Neural cell (in vitro differentiated cells): ENCODE measurements around the gene DHRS12. TPM values are rescaled to one million over a fixed set of nuclear protein-coding genes. Genes with fewer than 3 reads are reported as not detected.

ENCODE experiments used
- H2AFZ ChIP-seq: fragments of 200-600, 300-800 bp; sonication (generic), shearing (Covaris generic); 2 replicates; pipeline ENCODE4 v1.6.0; 2014; ENCODE audit warnings: low read depth, mild to moderate bottlenecking, antibody characterized with exemption, low read length, moderate library complexity
- H3F3A ChIP-seq: fragments of 200-600 bp; shearing (Covaris generic); 2 replicates; pipeline ENCODE4 v1.6.1; 2016; ENCODE audit warnings: mild to moderate bottlenecking, moderate library complexity, mixed read lengths, antibody characterized with exemption, low read length; ENCODE audit not compliant: insufficient read depth, poor library complexity, severe bottlenecking
- H3K27ac ChIP-seq: fragments of 200-600, 300-800 bp; sonication (generic), shearing (Covaris generic); 2 replicates; pipeline ENCODE4 v1.5.1; 2014; ENCODE audit warnings: mild to moderate bottlenecking, low read length, moderate library complexity
- H3K27me3 ChIP-seq: fragments of 300-800, 200-600 bp; sonication (generic), shearing (Covaris generic); 2 replicates; pipeline ENCODE4 v1.6.0; 2014; ENCODE audit warnings: mild to moderate bottlenecking, low read depth, low read length, moderate library complexity; ENCODE audit not compliant: insufficient read depth
- H3K36me3 ChIP-seq: fragments of 300-800, 200-600 bp; sonication (generic), shearing (Covaris generic); 2 replicates; pipeline ENCODE4 v1.5.1; 2014; ENCODE audit warnings: mild to moderate bottlenecking, antibody characterized with exemption, low read length, moderate library complexity; ENCODE audit not compliant: insufficient read depth
- H3K4me2 ChIP-seq: fragments of 300-800, 200-600 bp; sonication (generic), shearing (Covaris generic); 2 replicates; pipeline ENCODE4 v1.6.0; 2014; ENCODE audit warnings: mild to moderate bottlenecking, low read length
- H3K4me3 ChIP-seq: fragments of 300-800, 200-600 bp; sonication (generic), shearing (Covaris generic); 2 replicates; pipeline ENCODE4 v1.5.1; 2014; ENCODE audit warnings: mild to moderate bottlenecking, low read length, moderate library complexity
- H3K79me2 ChIP-seq: fragments of 200-600 bp; shearing (Covaris generic); replicated peaks from 2 replicates; pipeline ENCODE4 v1.6.0; 2014; ENCODE audit warnings: mild to moderate bottlenecking, low read length, moderate library complexity; ENCODE audit not compliant: insufficient read depth
- H3K9ac ChIP-seq: fragments of 300-800, 200-600 bp; sonication (generic), shearing (Covaris generic); 2 replicates; pipeline ENCODE4 v1.6.1; 2016; ENCODE audit warnings: mild to moderate bottlenecking, low read length, mixed read lengths
- H3K9me2 ChIP-seq: fragments of 200-600 bp; shearing (Covaris generic); 2 replicates; pipeline ENCODE4 v1.6.1; 2016; ENCODE audit warnings: mild to moderate bottlenecking, low read length, mixed read lengths; ENCODE audit not compliant: insufficient read depth
- H3K9me3 ChIP-seq: fragments of 200-600, 300-800 bp; sonication (generic), shearing (Covaris generic); 2 replicates; pipeline ENCODE4 v1.6.1; 2016; ENCODE audit warnings: mild to moderate bottlenecking, mixed run types, low read length, moderate library complexity, mixed read lengths
- H4K20me1 ChIP-seq: fragments of 200-600 bp; shearing (Covaris generic); 2 replicates; pipeline ENCODE4 v1.6.1; 2016; ENCODE audit warnings: mild to moderate bottlenecking, mixed run types; ENCODE audit not compliant: insufficient read depth
- CTCF ChIP-seq: fragments of 450-650 bp; IDR thresholded peaks from 2 replicates; pipeline ENCODE4 v1.5.1; 2014; ENCODE audit warnings: antibody characterized with exemption, mild to moderate bottlenecking, moderate library complexity; ENCODE audit not compliant: poor library complexity, severe bottlenecking
- EP300 ChIP-seq: fragments of 450-650 bp; conservative IDR thresholded peaks from 2 replicates; pipeline ENCODE4 v1.6.1; 2014; ENCODE audit warnings: antibody characterized with exemption, mild to moderate bottlenecking, moderate library complexity; ENCODE audit not compliant: poor library complexity, severe bottlenecking
- EZH2 ChIP-seq: fragments of 200-600, 300-800 bp; shearing (Covaris generic), sonication (generic); IDR thresholded peaks from 2 replicates; pipeline ENCODE4 v1.6.1; 2014; ENCODE audit warnings: antibody characterized with exemption, low read length, borderline replicate concordance, mild to moderate bottlenecking; ENCODE audit not compliant: insufficient read depth, poor library complexity, severe bottlenecking
- MXI1 ChIP-seq: fragments of 450-650 bp; conservative IDR thresholded peaks from 2 replicates; pipeline ENCODE4 v1.6.1; 2014; ENCODE audit warnings: antibody characterized with exemption, mild to moderate bottlenecking; ENCODE audit not compliant: poor library complexity, severe bottlenecking
- POLR2AphosphoS5 ChIP-seq: IDR thresholded peaks from 2 replicates; pipeline ENCODE4 v1.6.1; 2012
- RAD21 ChIP-seq: fragments of 450-650 bp; conservative IDR thresholded peaks from 2 replicates; pipeline ENCODE4 v1.6.1; 2014; ENCODE audit warnings: antibody characterized with exemption, mild to moderate bottlenecking, moderate library complexity
- SMC3 ChIP-seq: fragments of 450-650 bp; conservative IDR thresholded peaks from 2 replicates; pipeline ENCODE4 v1.6.1; 2014; ENCODE audit warnings: antibody characterized with exemption, mild to moderate bottlenecking, moderate library complexity; ENCODE audit not compliant: poor library complexity
- TAF1 ChIP-seq: IDR thresholded peaks from 2 replicates; pipeline ENCODE4 v1.6.1; 2012; ENCODE audit warnings: low read depth
- polyA plus RNA-seq: library from polyadenylated mRNA; depleted of rRNA; stranded (reverse); fragments of >200 nt; gene quantifications from 2 replicates; pipeline ENCODE4 v1.2.3, GENCODE V29; 2014
- TF ChIP-seq, protein P1 (sequence below): IDR thresholded peaks from 2 replicates; pipeline ENCODE4 v1.6.1; 2012; ENCODE audit warnings: borderline replicate concordance

The DHRS12 gene
- polyA plus RNA-seq, 1 donor from 2014 or later, result 4.4 TPM

DNA sequence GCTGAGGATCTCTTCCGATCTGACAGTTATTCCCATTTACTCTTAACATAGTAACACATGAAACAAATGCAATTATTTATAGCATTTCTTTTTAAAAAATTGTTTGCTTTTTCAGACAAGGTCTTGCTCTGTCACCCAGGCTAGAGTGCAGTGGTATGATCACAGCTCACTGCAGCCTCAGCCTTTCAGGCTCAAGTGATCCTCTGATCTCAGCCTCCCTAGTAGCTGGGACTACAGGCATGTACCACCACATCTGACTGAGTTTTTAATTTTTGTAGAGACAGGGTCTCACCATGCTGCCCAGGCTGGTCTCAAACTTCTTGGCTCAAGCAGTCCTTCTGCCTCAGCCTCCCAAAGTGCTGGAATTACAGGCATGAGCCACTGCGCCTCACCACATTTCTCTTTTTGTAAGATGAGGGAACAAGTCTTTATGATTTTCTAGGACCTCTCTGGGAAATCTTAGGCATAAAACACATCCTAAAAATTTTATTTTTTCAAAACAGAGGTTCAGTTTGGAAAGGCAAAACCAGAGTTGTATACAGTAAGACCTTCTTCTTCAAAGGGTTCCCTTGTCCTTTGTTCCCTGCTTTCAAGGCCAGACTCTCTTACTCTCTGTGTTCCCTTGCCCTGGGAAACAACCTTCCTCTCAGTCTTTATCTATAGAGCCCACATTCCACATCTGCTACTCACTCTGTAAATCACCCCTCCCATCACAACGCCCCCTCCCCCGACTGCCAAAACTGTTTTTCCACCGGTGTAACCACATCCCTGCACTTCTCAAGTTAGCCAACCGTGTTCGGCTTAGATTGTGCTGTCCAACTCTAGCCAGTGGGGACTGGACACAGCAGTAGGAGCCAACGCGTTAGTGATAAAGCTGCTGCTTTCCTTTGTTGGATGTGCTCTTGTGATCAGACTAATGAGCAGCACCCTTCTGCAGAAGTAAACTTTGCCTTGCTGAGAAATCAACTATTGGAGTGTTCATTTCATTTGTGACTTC lies 56.2 kb downstream of the DHRS12 start (continued):
- TF ChIP-seq CTCF, result no peak
- TF ChIP-seq MXI1, result no peak
- no peak for TF ChIP-seq TAF1

DNA sequence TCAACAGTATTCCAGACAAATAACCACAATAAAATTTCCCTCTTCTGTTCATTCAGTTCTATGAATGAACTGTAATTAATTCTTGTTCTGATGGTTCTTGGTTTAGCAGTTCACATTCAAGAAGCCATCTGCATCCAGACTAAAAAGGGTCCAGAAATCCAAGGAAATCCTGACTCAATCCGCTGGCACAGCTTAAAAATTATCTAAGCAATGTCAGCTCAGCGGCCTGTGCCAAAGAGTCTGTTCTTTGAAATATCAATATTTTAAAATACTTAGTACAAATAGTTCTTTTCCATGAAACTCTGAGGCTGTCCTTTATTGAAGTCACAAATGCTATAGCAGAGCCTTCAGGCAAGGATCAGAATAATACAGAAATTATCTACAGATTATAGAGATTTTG lies 57.2 kb downstream of the DHRS12 start:
- H3K79me2 ChIP-seq, result no peaks in the 10 kb centered on the region
- TF ChIP-seq EP300 (no peak), RAD21 (no peak), MXI1 (no peak), TAF1 (no peak), EZH2 (no peak), CTCF (no peak), SMC3 (no peak), POLR2AphosphoS5 (no peak)
- TF ChIP-seq, protein P1, sequence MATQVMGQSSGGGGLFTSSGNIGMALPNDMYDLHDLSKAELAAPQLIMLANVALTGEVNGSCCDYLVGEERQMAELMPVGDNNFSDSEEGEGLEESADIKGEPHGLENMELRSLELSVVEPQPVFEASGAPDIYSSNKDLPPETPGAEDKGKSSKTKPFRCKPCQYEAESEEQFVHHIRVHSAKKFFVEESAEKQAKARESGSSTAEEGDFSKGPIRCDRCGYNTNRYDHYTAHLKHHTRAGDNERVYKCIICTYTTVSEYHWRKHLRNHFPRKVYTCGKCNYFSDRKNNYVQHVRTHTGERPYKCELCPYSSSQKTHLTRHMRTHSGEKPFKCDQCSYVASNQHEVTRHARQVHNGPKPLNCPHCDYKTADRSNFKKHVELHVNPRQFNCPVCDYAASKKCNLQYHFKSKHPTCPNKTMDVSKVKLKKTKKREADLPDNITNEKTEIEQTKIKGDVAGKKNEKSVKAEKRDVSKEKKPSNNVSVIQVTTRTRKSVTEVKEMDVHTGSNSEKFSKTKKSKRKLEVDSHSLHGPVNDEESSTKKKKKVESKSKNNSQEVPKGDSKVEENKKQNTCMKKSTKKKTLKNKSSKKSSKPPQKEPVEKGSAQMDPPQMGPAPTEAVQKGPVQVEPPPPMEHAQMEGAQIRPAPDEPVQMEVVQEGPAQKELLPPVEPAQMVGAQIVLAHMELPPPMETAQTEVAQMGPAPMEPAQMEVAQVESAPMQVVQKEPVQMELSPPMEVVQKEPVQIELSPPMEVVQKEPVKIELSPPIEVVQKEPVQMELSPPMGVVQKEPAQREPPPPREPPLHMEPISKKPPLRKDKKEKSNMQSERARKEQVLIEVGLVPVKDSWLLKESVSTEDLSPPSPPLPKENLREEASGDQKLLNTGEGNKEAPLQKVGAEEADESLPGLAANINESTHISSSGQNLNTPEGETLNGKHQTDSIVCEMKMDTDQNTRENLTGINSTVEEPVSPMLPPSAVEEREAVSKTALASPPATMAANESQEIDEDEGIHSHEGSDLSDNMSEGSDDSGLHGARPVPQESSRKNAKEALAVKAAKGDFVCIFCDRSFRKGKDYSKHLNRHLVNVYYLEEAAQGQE, result no peak

More for the DNA sequence above, 57.2 kb downstream of the DHRS12 start:
- Histone ChIP-seq H2AFZ (no peak overlapping the region), H4K20me1 (no peaks in the 10 kb centered on the region), H3K9me2 (no peaks in the 10 kb centered on the region), H3K27ac (no peak overlapping the region), H3K9me3 (no peaks in the 10 kb centered on the region), H3K4me2 (no peak overlapping the region), H3K36me3 (no peaks in the 10 kb centered on the region), H3K9ac (no peak overlapping the region), H3K27me3 (no peaks in the 10 kb centered on the region), H3F3A (no peaks in the 10 kb centered on the region), H3K4me3 (no peak overlapping the region)
